GM12875 (cell line): ENCODE results near the gene ALPI.
"Not testable (repeated sequence)": the region's sequence is repeated elsewhere in the genome, so short reads cannot be mapped to it uniquely, and the experiment has no call there.

Experiments
- H3K4me3 ChIP-seq: one replicate; pipeline ENCODE4 v1.5.1; 2011; ENCODE audit warnings: low read depth, low read length, control low read depth
- TF ChIP-seq, protein P1 (sequence below): IDR thresholded peaks from 2 replicates; pipeline ENCODE4 v1.5.1; 2011; ENCODE audit warnings: low read depth, mild to moderate bottlenecking, control low read depth, inconsistent platforms, low read length, moderate library complexity, borderline replicate concordance; ENCODE audit not compliant: insufficient read depth

ALPI gene

GRCh38 chr2:232455426-232456255, at the start of gene ALPI:
TSS of gene ALPI (plus strand) at chr2:232456153. CDS start at chr2:232456200, 47 bp downstream.
- no peak within 1 kb of the TSS for H3K4me3 ChIP-seq
- TF ChIP-seq, protein P1, sequence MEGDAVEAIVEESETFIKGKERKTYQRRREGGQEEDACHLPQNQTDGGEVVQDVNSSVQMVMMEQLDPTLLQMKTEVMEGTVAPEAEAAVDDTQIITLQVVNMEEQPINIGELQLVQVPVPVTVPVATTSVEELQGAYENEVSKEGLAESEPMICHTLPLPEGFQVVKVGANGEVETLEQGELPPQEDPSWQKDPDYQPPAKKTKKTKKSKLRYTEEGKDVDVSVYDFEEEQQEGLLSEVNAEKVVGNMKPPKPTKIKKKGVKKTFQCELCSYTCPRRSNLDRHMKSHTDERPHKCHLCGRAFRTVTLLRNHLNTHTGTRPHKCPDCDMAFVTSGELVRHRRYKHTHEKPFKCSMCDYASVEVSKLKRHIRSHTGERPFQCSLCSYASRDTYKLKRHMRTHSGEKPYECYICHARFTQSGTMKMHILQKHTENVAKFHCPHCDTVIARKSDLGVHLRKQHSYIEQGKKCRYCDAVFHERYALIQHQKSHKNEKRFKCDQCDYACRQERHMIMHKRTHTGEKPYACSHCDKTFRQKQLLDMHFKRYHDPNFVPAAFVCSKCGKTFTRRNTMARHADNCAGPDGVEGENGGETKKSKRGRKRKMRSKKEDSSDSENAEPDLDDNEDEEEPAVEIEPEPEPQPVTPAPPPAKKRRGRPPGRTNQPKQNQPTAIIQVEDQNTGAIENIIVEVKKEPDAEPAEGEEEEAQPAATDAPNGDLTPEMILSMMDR, result no peak

GRCh38 chr2:232406556-232407310, 49.2 kb upstream of the ALPI start, which contains the start of gene ALPG:
TSS of gene ALPG (plus strand) at chr2:232406844. CDS start at chr2:232406895, 51 bp downstream.
- no peak within 1 kb of the TSS for H3K4me3 ChIP-seq
- TF ChIP-seq, protein P1, result no peak

- H3K4me3 ChIP-seq, result not testable (repeated sequence)
Measured at GRCh38 chr2:232407428-232408150, 48.4 kb upstream of the ALPI start.

DNA sequence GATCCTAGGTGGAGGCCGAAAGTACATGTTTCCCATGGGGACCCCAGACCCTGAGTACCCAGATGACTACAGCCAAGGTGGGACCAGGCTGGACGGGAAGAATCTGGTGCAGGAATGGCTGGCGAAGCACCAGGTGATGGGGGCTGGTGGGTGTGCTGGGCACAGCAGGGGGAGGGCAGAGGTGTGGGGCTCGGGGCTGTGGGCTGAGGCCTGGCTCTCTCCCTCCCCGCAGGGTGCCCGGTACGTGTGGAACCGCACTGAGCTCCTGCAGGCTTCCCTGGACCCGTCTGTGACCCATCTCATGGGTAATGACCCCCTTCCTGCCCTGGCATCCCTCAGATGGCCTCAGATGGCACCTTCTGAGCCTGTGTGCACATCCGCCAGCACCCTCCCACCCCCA, 47.7 kb upstream of the ALPI start:
- not testable (repeated sequence) for H3K4me3 ChIP-seq

DNA sequence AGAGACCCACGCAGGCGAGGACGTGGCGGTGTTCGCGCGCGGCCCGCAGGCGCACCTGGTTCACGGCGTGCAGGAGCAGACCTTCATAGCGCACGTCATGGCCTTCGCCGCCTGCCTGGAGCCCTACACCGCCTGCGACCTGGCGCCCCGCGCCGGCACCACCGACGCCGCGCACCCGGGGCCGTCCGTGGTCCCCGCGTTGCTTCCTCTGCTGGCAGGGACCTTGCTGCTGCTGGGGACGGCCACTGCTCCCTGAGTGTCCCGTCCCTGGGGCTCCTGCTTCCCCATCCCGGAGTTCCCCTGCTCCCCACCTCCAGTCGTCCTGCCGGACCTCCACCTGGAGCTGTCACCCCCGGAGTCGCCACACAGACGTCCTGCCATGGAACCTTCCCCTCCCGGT, 46.3 kb upstream of the ALPI start:
- not testable (repeated sequence) for H3K4me3 ChIP-seq

- TF ChIP-seq, protein P1, result no peak
- no peak overlapping the region for H3K4me3 ChIP-seq
Measured at GRCh38 chr2:232410238-232410900, 45.6 kb upstream of the ALPI start.

DNA sequence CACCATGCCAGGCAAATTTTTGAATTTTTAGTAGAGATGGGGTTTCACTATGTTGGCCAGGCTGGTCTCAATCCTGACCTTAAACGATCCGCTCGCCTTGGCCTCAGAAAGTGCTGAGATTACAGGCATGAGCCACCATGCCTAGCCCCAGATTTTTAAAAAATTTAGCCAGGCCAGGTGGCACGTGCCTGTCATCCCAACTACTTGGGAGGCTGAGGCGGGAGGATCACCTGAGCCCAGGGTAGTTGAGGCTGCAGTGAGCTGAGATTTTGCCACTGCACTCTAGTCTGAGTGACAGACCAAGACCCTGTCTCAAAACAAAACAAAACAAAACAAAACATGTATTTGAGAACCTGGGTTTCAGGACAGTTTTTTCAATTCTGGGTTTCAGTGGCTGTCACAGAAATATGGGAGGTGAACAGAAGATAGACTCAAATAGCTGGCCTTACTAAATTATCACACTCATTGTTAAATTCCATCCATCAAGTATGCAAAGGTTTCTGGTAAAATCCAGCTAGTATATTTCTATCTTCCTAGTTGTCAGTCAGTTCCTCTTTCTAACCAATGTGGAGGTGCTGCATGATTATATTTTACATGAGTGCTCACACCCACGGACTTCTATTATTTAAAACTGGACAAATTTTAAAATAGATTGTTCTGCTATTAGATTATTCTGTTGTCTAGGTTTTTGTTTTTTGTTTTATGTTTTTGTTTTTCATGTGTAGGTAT, 43.9 kb upstream of the ALPI start:
- H3K4me3 ChIP-seq, result no peak overlapping the region
- TF ChIP-seq, protein P1, result no peak

GRCh38 chr2:232412986-232413385, 43.0 kb upstream of the ALPI start:
- TF ChIP-seq, protein P1, result no peak
- H3K4me3 ChIP-seq, result no peak overlapping the region
